Measurements from ENCODE around the gene RBBP7.

DNA sequence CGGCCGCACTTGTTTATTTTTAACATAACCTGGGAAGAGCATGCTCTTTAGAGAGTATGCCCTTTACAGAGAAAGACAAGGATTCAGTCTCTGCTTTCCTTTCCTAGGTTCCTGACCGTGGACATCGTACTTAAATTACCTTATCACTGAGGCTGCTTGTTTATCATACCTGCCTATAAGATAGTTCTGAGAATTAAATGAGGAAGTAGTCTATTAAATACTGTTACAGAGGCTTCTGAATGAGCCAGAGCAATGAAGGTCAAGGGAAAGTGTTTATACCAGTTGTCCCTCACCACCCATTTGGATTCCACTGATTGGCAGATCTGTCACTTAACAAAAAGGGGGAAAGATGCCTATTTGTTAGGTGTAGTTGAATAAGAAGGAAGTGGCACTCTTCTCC, 73.9 kb downstream of the RBBP7 start:
- TF ChIP-seq, protein P1, sequence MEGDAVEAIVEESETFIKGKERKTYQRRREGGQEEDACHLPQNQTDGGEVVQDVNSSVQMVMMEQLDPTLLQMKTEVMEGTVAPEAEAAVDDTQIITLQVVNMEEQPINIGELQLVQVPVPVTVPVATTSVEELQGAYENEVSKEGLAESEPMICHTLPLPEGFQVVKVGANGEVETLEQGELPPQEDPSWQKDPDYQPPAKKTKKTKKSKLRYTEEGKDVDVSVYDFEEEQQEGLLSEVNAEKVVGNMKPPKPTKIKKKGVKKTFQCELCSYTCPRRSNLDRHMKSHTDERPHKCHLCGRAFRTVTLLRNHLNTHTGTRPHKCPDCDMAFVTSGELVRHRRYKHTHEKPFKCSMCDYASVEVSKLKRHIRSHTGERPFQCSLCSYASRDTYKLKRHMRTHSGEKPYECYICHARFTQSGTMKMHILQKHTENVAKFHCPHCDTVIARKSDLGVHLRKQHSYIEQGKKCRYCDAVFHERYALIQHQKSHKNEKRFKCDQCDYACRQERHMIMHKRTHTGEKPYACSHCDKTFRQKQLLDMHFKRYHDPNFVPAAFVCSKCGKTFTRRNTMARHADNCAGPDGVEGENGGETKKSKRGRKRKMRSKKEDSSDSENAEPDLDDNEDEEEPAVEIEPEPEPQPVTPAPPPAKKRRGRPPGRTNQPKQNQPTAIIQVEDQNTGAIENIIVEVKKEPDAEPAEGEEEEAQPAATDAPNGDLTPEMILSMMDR (IDR thresholded peaks at IDR 0.05): no peak
- TF ChIP-seq ZFX (IDR thresholded peaks at IDR 0.05; ENCODE audit: borderline replicate concordance): no peak
